ENCODE measurements around the gene CD8B.
"Not testable (repeated sequence)": the region's sequence is repeated elsewhere in the genome, so short reads cannot be mapped to it uniquely, and the experiment has no call there.

GRCh38 chr2:86857688-86858087 is 4.0 kb downstream of the CD8B start:
- not testable (repeated sequence) for TF ChIP-seq POLR2A, CTCF (IDR thresholded peaks at IDR 0.05)

Measured in right lobe of liver (tissue), 4 donors.